ENCODE data around the gene ACADL. TPM values are rescaled to one million over a fixed set of nuclear protein-coding genes. Genes with fewer than 3 reads are reported as not detected.

ACADL gene
- total and polyA plus RNA-seq, 4 donors: 1.9 to 22.3 (median 15.2) TPM

GRCh38 chr2:210233487-210233886 is 8.2 kb upstream of the ACADL start:
- Histone ChIP-seq H3K4me3 (ENCODE audit: low read depth in 1 of 3, low read length in 3 of 3) (no peak overlapping the region), H3K27ac (ENCODE audit: low read depth in 1 of 2, low read length in 2 of 2) (no peak overlapping the region), H3K9ac (ENCODE audit: low read depth in 1 of 2, low read length in 2 of 2) (no peak overlapping the region), H3K4me1 (ENCODE audit: control insufficient read depth in 4 of 4, insufficient read depth in 4 of 4, low read length in 3 of 4) (peaks cover 3 to 9% (median 6%) of the 10 kb centered on the region in 4 donors), H3K27me3 (ENCODE audit: control insufficient read depth in 4 of 4, insufficient read depth in 4 of 4, low read length in 3 of 4) (no peaks in the 10 kb centered on the region), H3K36me3 (ENCODE audit: control insufficient read depth in 4 of 4, insufficient read depth in 3 of 4, low read depth in 1 of 4, low read length in 3 of 4) (no peaks in the 10 kb centered on the region), H3K9me3 (ENCODE audit: control insufficient read depth in 4 of 4, low read length in 3 of 4) (no peaks in the 10 kb centered on the region)
- no peak for TF ChIP-seq FOXA1 (IDR thresholded peaks at IDR 0.05)
- TF ChIP-seq GABPA (IDR thresholded peaks at IDR 0.05 in 1 of 2, conservative IDR thresholded peaks at IDR 0.05 in 1 of 2): no peak
- no peak for TF ChIP-seq MAX (IDR thresholded peaks at IDR 0.05)
- TF ChIP-seq HNF4A (conservative IDR thresholded peaks at IDR 0.05): no peak
- no peak for TF ChIP-seq FOXA2 (IDR thresholded peaks at IDR 0.05)
- TF ChIP-seq TAF1 (conservative IDR thresholded peaks at IDR 0.05): no peak
- TF ChIP-seq RAD21 (IDR thresholded peaks at IDR 0.05): no peak
- TF ChIP-seq HNF4G (IDR thresholded peaks at IDR 0.05): no peak
- no peak for TF ChIP-seq EGR1 (IDR thresholded peaks at IDR 0.05; ENCODE audit: low read depth in 2 of 2)
- no peak for TF ChIP-seq YY1 (IDR thresholded peaks at IDR 0.05)
- no peak for TF ChIP-seq SP1 (IDR thresholded peaks at IDR 0.05)
- TF ChIP-seq NR2F2 (IDR thresholded peaks at IDR 0.05): no peak
- no peak for TF ChIP-seq JUND (IDR thresholded peaks at IDR 0.05)
- TF ChIP-seq RXRA (IDR thresholded peaks at IDR 0.05): no peak
- TF ChIP-seq REST (IDR thresholded peaks at IDR 0.05): no peak
- no peak for TF ChIP-seq ATF3 (IDR thresholded peaks at IDR 0.05)
- no peak for TF ChIP-seq CTCF (IDR thresholded peaks at IDR 0.05; ENCODE audit: low read depth, low read length, missing input control)
- no peak for TF ChIP-seq ZBTB33 (IDR thresholded peaks at IDR 0.05)
- 79% methylated on average over 3 of the region's 3 CpGs for WGBS
- no peak for DNase-seq (ENCODE audit: low spot score)
